GM19397 (cell line): ENCODE data around the gene GPS1.

Experiments
- ATAC-seq: cut with Tn5 transposase; IDR thresholded peaks from one replicate; pipeline ENCODE4 v1.9.1; 2021; ENCODE audit warnings: mild to moderate bottlenecking, moderate library complexity; ENCODE audit not compliant: unreplicated experiment

GPS1 gene

GRCh38 chr17:82056729-82057621, 5.3 kb downstream of the GPS1 start:
- no peak for ATAC-seq

DNA sequence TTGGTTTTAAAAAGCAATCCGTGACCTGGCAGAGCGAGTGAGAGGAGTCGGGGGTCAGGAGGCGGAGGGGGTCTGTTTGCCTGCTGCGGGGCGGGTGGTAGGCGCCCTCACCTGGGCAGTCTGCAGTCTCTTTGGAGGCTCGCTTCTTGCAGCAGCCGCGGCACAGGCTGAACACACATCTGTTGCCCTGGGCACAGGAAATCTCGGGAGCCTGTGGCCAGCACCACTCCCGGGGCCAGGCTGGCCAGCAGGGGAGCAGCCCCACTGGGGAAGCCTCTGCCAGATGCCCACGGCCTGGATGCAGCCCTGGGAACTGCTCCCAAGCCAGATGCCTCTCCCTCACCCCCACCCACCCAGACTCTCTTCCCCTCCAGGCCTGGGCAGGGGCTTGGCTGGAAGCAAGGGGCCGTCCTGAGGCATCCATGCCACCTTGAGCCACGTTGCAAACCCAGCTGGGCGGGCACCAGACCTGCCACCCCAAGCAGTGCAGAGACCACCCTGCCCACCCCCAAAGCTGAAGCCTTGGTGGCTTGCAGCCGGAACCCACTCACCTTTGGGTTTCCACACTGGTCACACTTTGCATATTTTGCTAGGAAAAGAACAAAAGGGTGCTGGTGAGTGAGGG, 6.6 kb downstream of the GPS1 start:
- ATAC-seq, result no peak

DNA sequence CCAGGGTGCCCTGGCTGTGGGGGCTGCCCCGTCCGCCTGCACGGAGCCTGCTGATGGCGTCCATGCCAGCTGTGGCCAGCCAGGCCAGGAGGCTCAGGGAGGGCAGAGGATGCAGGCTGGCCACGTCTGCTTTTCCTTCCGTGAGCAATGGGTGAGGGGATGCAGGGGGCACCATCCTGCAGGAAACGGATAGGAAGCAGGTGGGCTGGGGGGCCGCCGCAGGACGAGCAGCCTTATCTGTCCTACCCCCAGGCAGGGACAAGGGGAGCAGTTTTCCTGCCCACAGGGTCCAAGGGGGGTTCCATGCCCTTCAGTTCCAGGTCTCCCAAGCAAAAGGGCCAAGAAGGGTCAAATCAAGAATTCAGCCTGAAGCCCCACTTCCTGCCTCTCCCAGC, 7.2 kb downstream of the GPS1 start:
- no peak for ATAC-seq

- ATAC-seq, result no peak
These were observed 7.7 kb downstream of the GPS1 start for GRCh38 chr17:82059272-82060000.

GRCh38 chr17:82060001-82060380, 8.3 kb downstream of the GPS1 start:
- no peak for ATAC-seq

- ATAC-seq, result no peak
These were observed 8.9 kb downstream of the GPS1 start for GRCh38 chr17:82060614-82061013.

DNA sequence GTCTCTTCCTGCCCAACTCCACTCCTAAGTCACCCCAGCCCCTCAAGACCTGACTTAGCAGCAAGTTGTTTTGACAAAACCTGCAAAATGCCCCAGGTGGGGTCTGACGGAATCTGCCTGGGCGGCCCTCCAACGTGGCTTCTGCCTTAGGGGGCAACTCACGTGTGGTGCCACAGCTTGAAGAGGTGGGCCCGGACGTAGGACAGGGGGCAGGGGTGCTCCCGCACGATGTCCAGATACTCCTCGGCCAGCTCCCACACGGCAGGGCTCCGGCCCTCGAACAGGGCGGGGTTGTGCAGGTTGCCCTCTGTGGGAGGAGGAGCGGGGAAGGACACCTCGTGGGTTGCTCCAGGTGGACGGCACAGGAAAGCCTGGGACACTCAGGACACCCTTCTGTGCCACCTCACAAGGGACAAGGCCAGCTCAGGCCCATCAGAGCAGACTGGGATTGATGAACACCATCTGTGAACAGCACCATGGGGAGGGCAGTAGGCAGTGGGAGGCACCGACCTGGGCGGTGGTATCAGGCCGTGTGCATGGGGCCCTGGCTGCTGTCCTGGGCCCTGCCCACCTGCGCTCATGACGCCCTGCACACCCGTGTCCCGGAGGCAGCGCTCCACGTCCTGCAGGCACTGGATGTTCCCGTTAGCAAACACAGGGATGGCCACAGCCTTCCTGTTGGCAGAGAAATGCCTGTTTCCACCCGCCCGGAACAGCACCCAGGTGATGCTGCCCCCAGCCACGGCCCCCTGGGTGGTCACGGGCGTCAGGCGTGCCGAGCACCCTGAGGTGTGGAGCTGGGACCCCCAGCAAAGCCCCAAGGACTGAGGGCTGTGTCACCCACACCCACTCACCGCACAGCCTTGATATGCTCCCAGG, 9.6 kb downstream of the GPS1 start:
- ATAC-seq, result no peak

DNA sequence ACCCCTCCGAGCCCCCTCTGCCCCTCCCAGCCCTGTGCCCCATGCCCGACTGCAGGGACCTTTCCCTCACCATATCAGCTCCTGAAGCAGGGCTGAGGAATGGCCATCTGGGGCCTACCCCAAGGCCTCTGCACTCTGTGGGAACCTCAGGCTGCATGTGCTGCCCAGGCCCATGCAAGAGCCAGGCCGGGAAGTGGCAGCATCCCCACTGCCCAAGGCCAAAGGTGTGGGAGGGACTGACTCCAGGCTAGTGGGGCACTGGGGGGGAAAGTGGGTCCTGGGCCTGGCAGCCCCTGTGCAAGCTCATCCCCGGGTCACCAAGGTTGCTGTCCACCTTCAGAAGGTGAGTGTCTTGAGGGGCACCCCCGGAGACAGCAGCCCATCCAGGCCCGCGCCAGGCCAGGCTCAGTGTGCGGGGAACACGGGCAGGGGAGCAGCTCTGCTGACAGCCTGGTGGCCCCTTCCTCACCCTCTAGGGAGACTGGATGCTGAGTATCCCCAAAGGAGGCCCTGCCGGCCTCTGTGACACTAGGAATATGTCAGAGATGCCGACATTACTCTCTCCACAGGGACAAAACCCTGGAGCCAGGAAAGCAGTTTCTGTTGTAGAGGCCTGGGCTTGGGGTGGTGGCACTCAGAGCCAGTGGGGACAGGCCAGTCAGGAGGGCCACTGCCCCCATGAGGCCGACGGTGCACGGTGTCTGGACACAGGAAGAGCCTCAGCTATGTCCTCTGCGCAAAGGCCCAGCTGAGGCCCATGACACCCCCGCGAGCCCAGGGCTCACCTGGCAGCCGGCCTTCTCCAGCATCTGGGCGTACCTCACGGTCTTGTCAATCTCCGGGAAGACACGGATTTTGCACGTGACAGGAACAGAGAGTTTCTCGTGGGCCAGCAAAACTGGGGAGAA, 10.6 kb downstream of the GPS1 start:
- ATAC-seq, result no peak

DNA sequence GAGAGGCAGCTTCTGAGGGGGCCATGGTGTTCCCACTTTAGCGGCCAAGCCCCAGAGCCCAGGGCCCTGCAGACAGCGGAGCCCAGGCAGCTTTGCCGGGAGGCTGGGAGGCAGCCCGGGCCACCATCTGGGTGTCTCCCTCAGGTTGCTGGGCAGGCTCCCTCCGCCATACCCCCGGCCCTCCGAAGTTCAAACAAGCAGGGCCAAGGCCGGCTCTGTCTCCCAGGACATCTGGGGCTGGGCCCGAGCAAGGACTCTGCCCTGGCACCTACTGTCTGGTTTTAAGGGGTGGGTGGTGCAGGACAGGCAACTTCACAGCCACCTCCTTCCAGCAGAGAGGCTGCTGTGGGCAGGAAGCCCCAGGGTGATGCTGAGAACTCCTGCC, 11.3 kb downstream of the GPS1 start:
- ATAC-seq, result no peak

GRCh38 chr17:82063424-82064415, 12.0 kb downstream of the GPS1 start:
- ATAC-seq, result no peak

- ATAC-seq, result no peak
These were observed 12.9 kb downstream of the GPS1 start for GRCh38 chr17:82064433-82065192.

GRCh38 chr17:82065193-82065637, 13.5 kb downstream of the GPS1 start:
- peak; percentile 35 for ATAC-seq

DNA sequence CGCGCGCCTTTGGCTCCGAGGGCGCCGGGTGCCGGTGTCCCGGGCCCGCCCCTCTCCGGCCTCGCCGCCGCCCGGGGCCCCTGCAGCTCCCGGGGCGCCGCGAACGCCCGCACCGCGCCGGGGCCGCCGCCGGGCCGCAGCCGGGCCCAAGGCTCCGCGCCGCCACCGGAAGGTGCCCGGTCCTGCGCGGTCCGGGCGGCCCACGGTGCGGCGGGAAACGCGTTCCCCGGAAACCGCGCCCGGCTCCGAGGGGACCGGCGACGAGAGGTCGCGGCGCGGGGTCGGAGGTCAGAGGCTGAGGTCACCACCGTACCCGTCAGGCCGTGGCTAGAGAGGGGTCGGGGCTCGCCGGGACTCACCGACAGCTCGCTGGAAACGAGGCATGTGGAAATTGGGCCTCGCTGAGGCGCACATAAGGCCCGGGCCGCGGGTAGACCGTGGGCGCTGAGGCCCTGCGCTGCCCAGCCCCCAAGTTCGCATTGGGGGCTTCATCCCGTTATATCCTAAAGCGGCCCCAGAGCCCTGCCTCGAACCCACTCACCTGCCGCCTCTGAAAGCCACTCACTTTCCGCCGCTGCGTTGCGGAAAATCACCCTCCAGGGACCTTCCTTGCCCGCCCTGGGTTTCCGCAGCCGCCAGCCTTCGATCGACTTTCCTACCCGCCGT, 14.1 kb downstream of the GPS1 start, which contains the start of gene DUS1L:
Gene DUS1L, minus strand, starts transcription at position 167 of the 666 bp plus-strand sequence. CDS start 745 bp downstream, outside the sequence.
- peak; percentile 75 for ATAC-seq

GRCh38 chr17:82070611-82071010, 18.9 kb downstream of the GPS1 start:
- no peak for ATAC-seq

GRCh38 chr17:82072827-82073226, 21.1 kb downstream of the GPS1 start:
- ATAC-seq, result no peak

DNA sequence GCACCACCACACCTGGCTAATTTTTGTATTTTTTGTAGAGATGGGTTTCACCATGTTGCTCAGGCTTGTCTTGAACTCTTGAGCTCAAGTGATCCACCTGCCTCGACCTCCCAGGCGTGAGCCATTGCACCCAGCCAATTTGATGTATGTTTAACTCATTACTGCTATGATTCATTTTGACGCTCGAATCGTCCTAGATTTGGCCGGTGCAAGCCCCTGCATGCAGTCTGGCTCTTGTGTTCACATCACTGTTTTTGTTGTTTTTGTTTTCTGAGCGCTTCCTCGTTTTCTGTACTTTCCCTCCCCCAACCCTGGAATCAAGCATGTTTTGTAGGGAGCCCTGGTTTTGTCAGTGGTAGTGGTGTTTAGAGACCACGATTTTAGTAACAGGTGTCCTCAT, 21.7 kb downstream of the GPS1 start:
- no peak for ATAC-seq
